T-helper 17 cell (primary cell): ENCODE results near the gene CEP112. TPM values are rescaled to one million over a fixed set of nuclear protein-coding genes. Genes with fewer than 3 reads are reported as not detected.
A peak's percentile ranks its signal among the peaks of the same experiment; 100 is the strongest.

Source experiments
- ATAC-seq: fragments of 150-1000 bp; cut with Tn5 transposase; 2 replicates; pipeline ENCODE4 v1.10.0; 2021; ENCODE audit warnings: mild to moderate bottlenecking, moderate library complexity
- DNase-seq, 3 donors: peaks; one replicate each; pipeline versions ENCODE4 v3.0.0 to v3.0.0-alpha.2; 2020 to 2021
- H3K9me3 ChIP-seq: one replicate; pipeline ENCODE4 v1.7.0; 2013; ENCODE audit warnings: low read length, mild to moderate bottlenecking; ENCODE audit not compliant: control insufficient read depth, poor library complexity, severe bottlenecking
- H3K27ac Mint-ChIP-seq: one replicate; pipeline ENCODE4 v1.8.0; 2022; ENCODE audit warnings: mild to moderate bottlenecking, moderate library complexity, mixed read lengths
- H3K27me3 Mint-ChIP-seq: one replicate; pipeline ENCODE4 v1.8.0; 2022; ENCODE audit warnings: mixed read lengths
- H3K36me3 Mint-ChIP-seq: one replicate; pipeline ENCODE4 v1.8.0; 2022; ENCODE audit warnings: low read depth, mixed read lengths
- H3K4me1 Mint-ChIP-seq: one replicate; pipeline ENCODE4 v1.8.0; 2022; ENCODE audit warnings: mild to moderate bottlenecking, mixed read lengths
- H3K4me3 Mint-ChIP-seq: one replicate; pipeline ENCODE4 v1.8.0; 2022; ENCODE audit warnings: mild to moderate bottlenecking, moderate library complexity, mixed read lengths
- total RNA-seq, 4 donors: library from RNA in 2 of 4; stranded (reverse) in 2 of 4; gene quantifications; one replicate each; pipeline ENCODE4 v1.2.3 and lab custom pipeline; 2022 to 2026

The CEP112 gene
- total RNA-seq, 2 donors from 2014 or later: 4.3 to 6.9 TPM

DNA sequence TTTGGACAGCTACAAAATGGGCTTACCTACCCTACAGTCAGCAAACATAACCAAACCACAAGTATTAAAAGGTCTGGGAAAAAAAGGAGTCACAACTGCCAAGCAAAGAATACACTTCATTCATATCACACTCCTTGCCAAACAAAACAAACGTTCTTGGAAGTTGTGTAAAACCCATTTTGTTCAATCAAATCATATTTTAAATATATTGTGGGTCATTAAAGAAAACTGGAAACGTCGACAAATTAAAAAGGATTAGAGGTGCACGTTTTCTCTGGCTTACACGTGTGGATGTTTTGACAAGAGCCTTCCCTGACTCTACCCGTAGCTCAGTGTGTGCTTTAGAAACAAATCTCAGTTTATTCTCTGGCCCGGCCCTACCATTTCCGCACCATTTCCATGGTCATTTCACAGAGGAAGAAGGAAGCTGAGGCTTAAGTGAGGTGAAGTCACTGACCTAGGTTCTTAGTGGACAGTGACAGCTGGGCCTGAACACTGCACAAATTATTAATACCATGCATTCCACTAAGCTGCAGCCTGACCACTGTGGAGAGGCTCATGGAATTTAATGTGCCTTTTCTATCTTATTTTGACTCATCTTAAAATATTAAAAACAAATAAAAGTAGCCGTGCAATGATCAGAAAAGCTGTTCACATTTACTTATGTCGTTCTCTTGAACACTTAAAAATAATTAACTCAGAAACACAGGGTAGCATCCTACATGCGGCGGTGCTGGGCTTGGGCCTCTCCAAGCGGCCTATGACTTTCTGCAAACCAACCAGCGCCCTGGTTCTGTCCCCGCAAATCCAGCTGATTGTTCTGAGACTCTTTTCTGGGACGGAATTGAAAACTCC is 968 bp downstream of the CEP112 start:
- DNase-seq (no peak), ATAC-seq (no peak)
- H3K27me3 Mint-ChIP-seq: no peaks in the 10 kb centered on the region
- peaks cover 11% of the 10 kb centered on the region for H3K4me1 Mint-ChIP-seq
- H3K36me3 Mint-ChIP-seq: no peaks in the 10 kb centered on the region
- H3K4me3 Mint-ChIP-seq: peak overlapping the region; percentile 87
- no peaks in the 10 kb centered on the region for H3K9me3 ChIP-seq
- H3K27ac Mint-ChIP-seq: peak overlapping the region; percentile 95

DNA sequence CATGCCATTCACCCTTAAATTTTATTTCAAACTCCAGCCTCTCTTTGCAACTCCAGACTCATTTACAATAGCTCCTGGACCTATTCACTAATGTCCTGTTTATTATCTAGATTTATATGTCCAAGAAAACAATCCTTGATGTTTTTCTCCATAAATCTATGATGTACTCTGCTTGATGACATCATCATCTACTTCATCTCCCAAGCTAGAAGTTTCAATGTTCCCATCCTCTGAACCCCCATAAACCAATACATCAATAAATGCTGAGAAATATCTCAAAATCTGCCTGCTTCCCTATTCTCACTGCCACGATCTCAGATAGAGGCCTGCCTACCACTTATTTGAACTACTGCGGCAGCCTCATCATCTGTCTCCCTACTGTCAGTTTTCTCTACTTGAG is 4.2 kb downstream of the CEP112 start:
- H3K9me3 ChIP-seq: no peaks in the 10 kb centered on the region
- Mint-ChIP-seq H3K4me3 (no peak overlapping the region), H3K4me1 (peaks cover 9% of the 10 kb centered on the region), H3K27me3 (no peaks in the 10 kb centered on the region), H3K27ac (no peak overlapping the region), H3K36me3 (no peaks in the 10 kb centered on the region)
- no peak for DNase-seq
- ATAC-seq: no peak

DNA sequence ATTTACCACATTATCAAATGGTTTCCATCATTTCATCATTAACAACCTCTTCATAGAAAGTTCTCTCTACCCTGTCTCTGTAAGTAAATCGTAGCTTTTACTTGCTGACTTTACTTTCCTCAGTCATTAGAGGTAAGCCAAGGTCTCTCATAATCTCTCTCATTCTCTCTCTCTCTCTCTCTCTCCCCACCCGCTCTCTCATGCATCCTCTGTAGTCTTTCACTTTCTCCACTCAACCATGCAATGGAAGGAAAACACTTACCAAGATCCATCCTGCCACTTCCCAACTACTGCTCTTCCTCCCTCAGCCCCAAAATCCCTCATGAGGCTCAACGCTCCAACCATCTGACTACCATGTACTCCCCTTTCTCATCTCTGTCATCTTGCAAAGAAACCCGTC is 6.1 kb downstream of the CEP112 start:
- no peak for DNase-seq
- H3K27me3 Mint-ChIP-seq: no peaks in the 10 kb centered on the region
- H3K4me3 Mint-ChIP-seq: no peak overlapping the region
- H3K9me3 ChIP-seq: no peaks in the 10 kb centered on the region
- no peak overlapping the region for H3K27ac Mint-ChIP-seq
- peaks cover 3% of the 10 kb centered on the region for H3K4me1 Mint-ChIP-seq
- no peak for ATAC-seq
- H3K36me3 Mint-ChIP-seq: peaks cover 3% of the 10 kb centered on the region

DNA sequence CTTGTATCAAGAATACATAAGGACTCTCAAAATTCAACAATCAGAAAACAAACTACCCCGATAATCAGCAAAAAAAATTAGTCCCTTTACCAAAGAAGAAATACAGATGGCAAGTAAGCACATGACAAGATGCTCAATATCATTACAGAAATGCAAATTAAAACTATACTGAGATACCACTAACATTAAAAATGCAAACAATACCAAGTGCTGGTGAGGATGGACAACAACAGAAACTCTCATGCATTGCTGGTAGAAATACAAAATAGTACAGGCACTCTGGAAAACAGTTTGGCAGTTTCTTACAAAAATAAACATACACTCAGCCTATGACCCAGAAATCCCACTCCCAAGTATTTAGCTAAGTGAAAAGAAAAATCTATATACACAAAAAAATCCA is 7.5 kb downstream of the CEP112 start:
- Mint-ChIP-seq H3K36me3 (peaks cover 3% of the 10 kb centered on the region), H3K27ac (no peak overlapping the region), H3K27me3 (no peaks in the 10 kb centered on the region), H3K4me3 (no peak overlapping the region), H3K4me1 (no peaks in the 10 kb centered on the region)
- ATAC-seq: no peak
- no peaks in the 10 kb centered on the region for H3K9me3 ChIP-seq
- DNase-seq: no peak

DNA sequence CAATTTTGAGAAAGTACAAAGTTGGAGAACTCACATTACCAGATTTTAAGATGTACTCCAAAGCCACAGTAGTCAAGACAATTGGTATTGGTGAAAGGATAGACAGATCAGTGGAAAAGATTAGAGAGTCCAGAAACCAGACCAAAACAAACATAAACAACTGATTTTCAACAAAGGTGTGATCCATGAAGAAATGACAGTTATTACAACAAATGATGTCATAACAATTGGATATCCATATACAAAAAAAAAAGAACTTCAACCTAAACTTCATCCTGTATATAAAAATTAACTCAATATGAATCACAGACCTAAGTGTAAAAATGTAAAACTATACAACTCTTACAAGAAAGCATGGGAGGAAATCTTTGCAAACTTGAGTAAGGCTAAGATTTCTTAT is 8.4 kb downstream of the CEP112 start:
- Mint-ChIP-seq H3K36me3 (peaks cover 3% of the 10 kb centered on the region), H3K27me3 (no peaks in the 10 kb centered on the region), H3K4me3 (no peak overlapping the region), H3K27ac (no peak overlapping the region), H3K4me1 (no peaks in the 10 kb centered on the region)
- H3K9me3 ChIP-seq: no peaks in the 10 kb centered on the region
- no peak for ATAC-seq
- no peak for DNase-seq

DNA sequence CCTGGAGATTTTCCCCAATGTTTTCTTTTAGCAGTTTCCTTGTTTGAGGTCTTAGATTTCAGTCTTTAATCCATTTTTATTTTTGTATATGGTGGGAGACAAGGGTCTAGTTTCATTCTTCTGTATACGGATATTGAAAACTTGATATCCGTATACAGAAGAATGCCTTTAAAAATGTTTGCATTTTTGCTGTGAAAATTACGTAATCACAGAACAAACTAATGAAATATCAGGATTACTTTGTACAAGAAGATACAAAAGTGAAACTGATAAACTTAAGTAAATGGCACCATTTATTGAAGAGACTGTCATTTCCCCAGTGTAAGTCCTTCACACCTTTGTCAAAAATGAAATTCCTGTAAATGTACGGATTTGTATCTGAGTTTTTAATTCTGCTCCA is 13.3 kb downstream of the CEP112 start:
- Mint-ChIP-seq H3K36me3 (peaks cover 3% of the 10 kb centered on the region), H3K4me1 (no peaks in the 10 kb centered on the region), H3K4me3 (no peak overlapping the region), H3K27me3 (no peaks in the 10 kb centered on the region), H3K27ac (no peak overlapping the region)
- ATAC-seq (no peak), DNase-seq (no peak)
- no peaks in the 10 kb centered on the region for H3K9me3 ChIP-seq

DNA sequence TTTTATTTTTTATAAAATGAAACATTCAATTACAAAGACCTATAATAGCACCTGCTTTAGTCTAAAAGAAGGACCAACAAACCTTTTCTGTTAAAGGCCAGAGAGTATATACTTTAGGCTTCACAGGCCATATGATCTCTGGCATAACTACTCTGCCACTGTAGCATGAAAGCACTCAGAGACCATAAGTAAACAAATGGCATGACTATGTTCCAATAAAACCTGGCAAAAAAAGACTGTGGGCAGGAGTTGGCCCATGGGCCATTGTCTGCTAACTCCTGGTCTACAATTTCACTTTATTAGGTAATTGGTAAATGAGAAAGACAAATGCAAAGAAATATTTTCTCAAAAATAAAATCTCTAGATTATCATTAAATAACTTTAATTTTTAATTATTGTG is 14.9 kb downstream of the CEP112 start:
- Mint-ChIP-seq H3K36me3 (no peaks in the 10 kb centered on the region), H3K27me3 (no peaks in the 10 kb centered on the region), H3K4me1 (peaks cover 4% of the 10 kb centered on the region), H3K27ac (no peak overlapping the region), H3K4me3 (no peak overlapping the region)
- ATAC-seq (no peak), DNase-seq (no peak)
- no peaks in the 10 kb centered on the region for H3K9me3 ChIP-seq

DNA sequence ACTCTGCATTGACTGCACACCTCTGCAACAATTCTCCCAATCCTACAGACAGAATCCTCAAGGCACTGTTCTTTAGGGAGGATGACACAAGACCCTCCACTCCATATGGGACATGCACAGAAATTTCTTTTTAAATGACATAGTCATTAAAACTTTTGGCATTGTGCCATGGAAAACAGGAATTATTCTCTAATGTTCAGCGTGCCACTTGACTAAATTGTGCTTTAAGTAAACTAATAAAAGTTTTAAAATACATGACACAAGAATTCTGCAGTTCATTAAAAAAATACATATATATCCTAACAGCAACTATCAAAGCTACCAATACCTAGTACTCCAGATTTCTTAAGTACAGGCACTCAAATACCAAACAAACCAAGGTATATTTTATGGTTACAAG is 16.0 kb downstream of the CEP112 start:
- Mint-ChIP-seq H3K27me3 (no peaks in the 10 kb centered on the region), H3K4me1 (peaks cover 4% of the 10 kb centered on the region), H3K27ac (no peak overlapping the region), H3K4me3 (no peak overlapping the region), H3K36me3 (no peaks in the 10 kb centered on the region)
- H3K9me3 ChIP-seq: no peaks in the 10 kb centered on the region
- DNase-seq: no peak
- ATAC-seq: no peak

DNA sequence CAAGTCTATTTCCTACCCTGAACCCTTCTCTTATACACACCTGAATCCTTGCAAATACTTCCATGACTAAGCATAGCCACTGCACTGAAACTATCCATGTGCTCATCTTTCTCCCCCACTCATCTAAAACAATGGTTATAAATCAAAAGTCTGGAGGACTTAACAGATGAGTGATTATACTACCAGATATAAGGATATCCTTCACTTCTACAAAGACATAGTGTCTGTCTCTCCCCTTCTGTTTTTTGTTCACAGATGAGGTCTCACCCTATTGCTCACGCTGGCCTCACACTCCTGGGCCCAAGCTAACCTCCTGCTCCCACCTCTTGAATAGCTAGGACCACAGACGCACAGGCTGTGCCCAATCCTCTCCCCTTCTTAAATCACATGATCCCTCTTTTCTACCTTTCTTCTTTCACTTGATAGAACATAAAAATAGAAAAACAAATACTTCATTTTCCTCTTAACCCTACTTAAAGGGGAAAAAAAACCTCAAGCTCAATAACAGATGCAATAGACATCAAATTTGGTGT is 19.2 kb downstream of the CEP112 start:
- H3K27ac Mint-ChIP-seq: peak overlapping the region; percentile 61
- no peaks in the 10 kb centered on the region for H3K9me3 ChIP-seq
- H3K36me3 Mint-ChIP-seq: no peaks in the 10 kb centered on the region
- ATAC-seq: no peak
- no peaks in the 10 kb centered on the region for H3K27me3 Mint-ChIP-seq
- H3K4me3 Mint-ChIP-seq: no peak overlapping the region
- DNase-seq: no peak
- H3K4me1 Mint-ChIP-seq: peaks cover 4% of the 10 kb centered on the region

DNA sequence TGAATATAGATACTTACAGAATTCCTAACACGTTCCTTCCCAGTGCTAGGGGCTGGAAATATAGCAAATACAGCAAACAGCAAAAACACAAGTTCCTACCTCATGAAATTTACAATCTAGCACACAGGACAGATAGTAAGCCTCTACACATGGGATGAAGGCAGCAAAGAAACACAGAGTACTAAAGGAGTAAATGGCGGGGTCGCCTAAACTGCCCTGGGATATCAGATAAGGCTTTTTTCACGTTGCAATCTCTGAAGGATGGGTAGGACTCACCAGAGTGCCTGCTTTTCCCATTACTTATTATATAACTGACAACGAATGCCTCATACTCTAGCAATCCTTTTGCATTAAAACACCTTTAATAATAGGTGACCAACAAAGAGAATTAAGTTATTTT is 19.8 kb downstream of the CEP112 start:
- H3K9me3 ChIP-seq: no peaks in the 10 kb centered on the region
- no peaks in the 10 kb centered on the region for H3K27me3 Mint-ChIP-seq
- H3K36me3 Mint-ChIP-seq: no peaks in the 10 kb centered on the region
- ATAC-seq (no peak), DNase-seq (no peak)
- H3K27ac Mint-ChIP-seq: no peak overlapping the region
- H3K4me1 Mint-ChIP-seq: peaks cover 4% of the 10 kb centered on the region
- no peak overlapping the region for H3K4me3 Mint-ChIP-seq

DNA sequence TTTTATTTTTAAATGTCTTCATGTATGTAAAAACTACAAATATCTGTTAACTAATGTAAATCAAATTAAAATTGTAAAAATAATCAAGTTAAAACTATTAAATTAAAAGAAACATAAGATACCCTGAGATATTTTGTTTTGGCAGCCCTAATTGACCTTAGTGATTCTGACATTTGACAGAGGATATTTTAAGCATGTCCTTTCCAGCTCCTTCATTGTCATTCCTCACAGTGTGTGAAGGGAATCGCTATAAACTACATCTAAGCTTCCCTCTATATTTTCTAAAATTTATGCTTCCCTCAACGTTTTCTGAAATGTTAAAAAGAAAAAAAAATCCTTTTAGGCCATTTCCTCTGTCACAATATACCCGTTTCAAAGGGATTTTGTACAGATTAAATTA is 20.2 kb downstream of the CEP112 start:
- H3K27ac Mint-ChIP-seq: no peak overlapping the region
- no peak for ATAC-seq
- no peak for DNase-seq
- H3K4me3 Mint-ChIP-seq: no peak overlapping the region
- H3K36me3 Mint-ChIP-seq: no peaks in the 10 kb centered on the region
- H3K9me3 ChIP-seq: no peaks in the 10 kb centered on the region
- peaks cover 4% of the 10 kb centered on the region for H3K4me1 Mint-ChIP-seq
- no peaks in the 10 kb centered on the region for H3K27me3 Mint-ChIP-seq

DNA sequence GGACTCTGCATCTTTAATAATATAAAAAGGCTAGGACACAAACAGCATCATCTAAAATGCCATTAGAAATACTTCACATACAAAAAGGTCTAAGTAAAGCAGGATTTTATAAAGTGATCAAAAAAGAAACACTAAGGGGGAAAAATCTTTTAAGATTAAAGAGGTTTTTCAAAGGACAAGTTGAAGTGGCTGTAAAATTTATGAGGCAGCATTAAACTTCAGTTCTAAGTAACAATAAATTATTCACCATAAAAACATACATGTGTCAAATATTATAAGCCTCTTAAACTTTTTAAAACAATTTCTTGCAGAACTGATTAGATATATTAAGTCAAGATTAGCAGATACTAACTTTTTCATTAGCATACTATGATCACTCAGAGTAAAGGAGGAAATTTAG is 20.8 kb downstream of the CEP112 start:
- H3K9me3 ChIP-seq: no peaks in the 10 kb centered on the region
- ATAC-seq: no peak
- no peak for DNase-seq
- Mint-ChIP-seq H3K4me1 (peaks cover 4% of the 10 kb centered on the region), H3K36me3 (no peaks in the 10 kb centered on the region), H3K4me3 (no peak overlapping the region), H3K27ac (no peak overlapping the region), H3K27me3 (no peaks in the 10 kb centered on the region)

DNA sequence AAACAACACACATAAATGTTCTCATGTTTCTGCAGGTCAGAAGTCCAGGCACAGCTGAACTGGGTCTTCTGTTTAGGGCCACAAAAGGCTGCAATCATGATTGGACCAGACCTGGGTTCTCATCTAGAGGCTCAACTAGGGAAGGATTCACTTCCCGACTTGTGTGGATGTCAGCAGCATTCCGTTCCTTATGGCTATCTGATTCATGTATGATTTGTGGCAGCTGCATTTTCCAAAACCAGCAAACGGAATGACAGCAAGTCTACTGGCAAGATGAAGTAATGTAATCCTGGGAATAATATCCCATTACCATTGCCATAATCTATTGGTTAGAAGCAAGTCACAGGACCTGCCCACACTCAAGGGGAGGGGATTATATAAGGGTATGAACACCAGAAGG is 22.1 kb downstream of the CEP112 start:
- H3K27me3 Mint-ChIP-seq: no peaks in the 10 kb centered on the region
- peaks cover 6% of the 10 kb centered on the region for H3K4me1 Mint-ChIP-seq
- no peaks in the 10 kb centered on the region for H3K36me3 Mint-ChIP-seq

DNA sequence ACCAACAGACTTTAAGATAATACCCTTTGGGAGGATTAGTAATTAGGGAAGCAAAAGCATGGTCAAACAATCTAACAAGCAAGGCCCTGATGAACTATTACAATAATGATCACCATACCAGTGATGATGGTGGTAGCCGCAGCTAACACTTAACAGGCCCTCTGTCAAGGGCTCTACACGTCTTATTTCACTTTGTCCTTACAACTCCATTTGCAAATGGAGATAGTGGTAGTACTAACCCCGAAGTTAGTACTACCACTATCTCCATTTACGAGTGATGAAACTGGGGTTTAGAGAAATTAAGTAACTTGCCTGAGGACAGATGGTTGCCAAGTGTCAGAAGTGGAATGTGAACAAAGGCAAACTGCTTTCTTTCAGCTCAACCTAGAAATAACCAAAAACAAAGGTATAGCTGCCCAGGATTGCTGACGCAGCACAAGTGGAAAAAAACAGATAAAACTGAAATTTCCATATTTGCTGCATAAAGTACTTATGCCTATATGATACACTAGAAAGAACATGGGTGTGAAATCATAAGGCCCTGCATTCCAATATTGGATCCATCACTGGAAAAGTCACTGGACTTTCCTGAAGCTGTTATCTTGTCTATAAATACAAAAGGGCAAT is 24.6 kb downstream of the CEP112 start:
- Mint-ChIP-seq H3K4me3 (no peak overlapping the region), H3K4me1 (peaks cover 5% of the 10 kb centered on the region), H3K27ac (no peak overlapping the region), H3K36me3 (no peaks in the 10 kb centered on the region), H3K27me3 (no peaks in the 10 kb centered on the region)
- no peak for DNase-seq
- ATAC-seq: no peak
- H3K9me3 ChIP-seq: no peaks in the 10 kb centered on the region

More for the DNA sequence above, 22.1 kb downstream of the CEP112 start:
- no peak overlapping the region for H3K27ac Mint-ChIP-seq
- ATAC-seq (no peak), DNase-seq (no peak)
- no peak overlapping the region for H3K4me3 Mint-ChIP-seq
- H3K9me3 ChIP-seq: no peaks in the 10 kb centered on the region
